AG10803 (cell line): ENCODE data around the gene C20orf202.

Experiments
- DNase-seq: peaks from one replicate; pipeline ENCODE4 v3.0.0; 2010; ENCODE audit warnings: low read depth
- H3K4me3 ChIP-seq: 2 replicates; pipeline ENCODE4 v1.5.1; 2011; ENCODE audit warnings: mild to moderate bottlenecking, low read length, control low read depth
- TF ChIP-seq, protein P1 (sequence below): conservative IDR thresholded peaks from 2 replicates; pipeline ENCODE4 v1.5.1; 2011; ENCODE audit warnings: mild to moderate bottlenecking, low read length, control low read depth, inconsistent platforms

C20orf202 gene

GRCh38 chr20:1202762-1203504, at the start of gene C20orf202:
Gene C20orf202, plus strand, starts transcription at chr20:1203454. Its CDS starts 132 bp downstream, at chr20:1203586.
- TF ChIP-seq, protein P1, sequence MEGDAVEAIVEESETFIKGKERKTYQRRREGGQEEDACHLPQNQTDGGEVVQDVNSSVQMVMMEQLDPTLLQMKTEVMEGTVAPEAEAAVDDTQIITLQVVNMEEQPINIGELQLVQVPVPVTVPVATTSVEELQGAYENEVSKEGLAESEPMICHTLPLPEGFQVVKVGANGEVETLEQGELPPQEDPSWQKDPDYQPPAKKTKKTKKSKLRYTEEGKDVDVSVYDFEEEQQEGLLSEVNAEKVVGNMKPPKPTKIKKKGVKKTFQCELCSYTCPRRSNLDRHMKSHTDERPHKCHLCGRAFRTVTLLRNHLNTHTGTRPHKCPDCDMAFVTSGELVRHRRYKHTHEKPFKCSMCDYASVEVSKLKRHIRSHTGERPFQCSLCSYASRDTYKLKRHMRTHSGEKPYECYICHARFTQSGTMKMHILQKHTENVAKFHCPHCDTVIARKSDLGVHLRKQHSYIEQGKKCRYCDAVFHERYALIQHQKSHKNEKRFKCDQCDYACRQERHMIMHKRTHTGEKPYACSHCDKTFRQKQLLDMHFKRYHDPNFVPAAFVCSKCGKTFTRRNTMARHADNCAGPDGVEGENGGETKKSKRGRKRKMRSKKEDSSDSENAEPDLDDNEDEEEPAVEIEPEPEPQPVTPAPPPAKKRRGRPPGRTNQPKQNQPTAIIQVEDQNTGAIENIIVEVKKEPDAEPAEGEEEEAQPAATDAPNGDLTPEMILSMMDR, result no peak
- no peak within 1 kb of the TSS for H3K4me3 ChIP-seq
- no peak for DNase-seq

DNA sequence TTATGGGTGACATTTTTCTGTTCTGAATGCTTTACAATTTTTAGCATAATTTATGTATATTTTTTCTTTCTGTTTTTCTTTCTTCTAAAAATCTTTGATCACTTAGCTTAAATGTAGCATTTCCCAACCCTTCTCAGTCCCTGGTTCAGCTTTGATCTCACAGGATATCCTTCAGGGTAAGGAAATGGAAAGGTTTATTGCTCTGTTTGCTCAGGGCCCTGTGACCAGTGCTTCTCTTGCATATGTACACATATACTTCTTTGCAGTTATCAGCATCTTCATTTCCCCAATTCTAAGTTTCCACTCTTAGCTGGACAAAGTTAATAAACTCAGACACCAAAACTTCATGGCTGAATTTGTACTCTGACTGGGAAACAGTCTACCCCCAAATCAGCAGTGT, 49.0 kb upstream of the C20orf202 start:
- TF ChIP-seq, protein P1, result no peak
- H3K4me3 ChIP-seq, result no peak overlapping the region
- DNase-seq, result no peak

- TF ChIP-seq, protein P1, result no peak
- no peak for DNase-seq
- H3K4me3 ChIP-seq, result no peak overlapping the region
Observed at GRCh38 chr20:1154691-1155090, 48.6 kb upstream of the C20orf202 start.

GRCh38 chr20:1155342-1155741, 47.9 kb upstream of the C20orf202 start:
- DNase-seq, result no peak

GRCh38 chr20:1160496-1160895, 42.8 kb upstream of the C20orf202 start:
- TF ChIP-seq, protein P1, result no peak
- DNase-seq, result no peak

More at GRCh38 chr20:1155342-1155741, 47.9 kb upstream of the C20orf202 start:
- TF ChIP-seq, protein P1, result no peak
- H3K4me3 ChIP-seq, result no peak overlapping the region

DNA sequence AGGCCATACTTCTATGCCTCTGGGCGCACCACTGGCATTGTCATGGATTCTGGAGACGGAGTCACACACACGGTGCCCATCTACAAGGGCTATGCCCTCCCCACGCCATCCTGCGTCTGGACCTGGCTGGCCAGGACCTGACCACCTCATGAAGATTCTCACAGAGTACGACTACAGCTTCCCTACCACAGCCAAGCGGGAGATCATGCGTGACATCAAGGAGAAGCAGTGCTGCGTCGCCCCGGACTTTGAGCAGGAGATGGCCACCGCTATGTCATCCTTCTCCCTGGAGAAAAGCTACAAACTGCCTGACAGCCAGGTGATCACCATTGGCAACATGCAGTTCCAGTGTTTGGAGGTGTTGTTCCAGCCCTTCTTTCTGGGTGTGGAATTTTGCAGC, 42.3 kb upstream of the C20orf202 start:
- TF ChIP-seq, protein P1, result no peak
- no peak overlapping the region for H3K4me3 ChIP-seq
- no peak for DNase-seq

More at GRCh38 chr20:1160496-1160895, 42.8 kb upstream of the C20orf202 start:
- H3K4me3 ChIP-seq, result no peak overlapping the region

DNA sequence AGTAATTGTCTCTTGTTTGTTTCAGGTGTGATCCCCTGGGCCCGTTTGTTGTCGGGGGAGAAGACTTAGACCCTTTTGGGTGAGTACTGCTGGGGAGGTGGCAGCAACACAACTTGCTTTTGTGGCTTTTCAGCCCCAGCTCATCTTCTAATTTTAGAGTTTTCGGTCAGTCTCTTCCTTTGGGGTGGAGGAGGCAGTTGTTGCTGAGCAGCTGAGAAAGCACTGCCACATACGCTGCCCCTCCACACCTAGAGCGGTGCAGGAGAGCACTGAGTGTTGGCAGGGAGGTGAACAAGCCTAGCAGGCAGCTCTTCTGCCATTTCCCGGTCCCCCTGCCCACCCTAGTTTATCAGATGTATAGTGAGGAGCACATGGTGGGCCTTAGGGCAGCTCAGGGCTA, 40.1 kb upstream of the C20orf202 start:
- TF ChIP-seq, protein P1, result no peak
- no peak for DNase-seq
- H3K4me3 ChIP-seq, result no peak overlapping the region
